SK-N-SH (cell line): ENCODE data around the gene GANAB. TPM values are rescaled to one million over a fixed set of nuclear protein-coding genes. Genes with fewer than 3 reads are reported as not detected.
A peak's percentile ranks its signal among the peaks of the same experiment; 100 is the strongest.

Source experiments
- CTCF ChIA-PET: fragments of 300-600, 350-600 bp; formaldehyde crosslinking; extraction: SDS; loops from one replicate; lab custom pipeline; 2021; lab: Yijun Ruan, JAX
- POLR2A ChIA-PET: fragments of 350-600 bp; sonication (Branson Sonifier 250); formaldehyde crosslinking; extraction: SDS; loops from one replicate; lab custom pipeline; 2020; ENCODE audit warnings: antibody characterized with exemption, inconsistent platforms; lab: Yijun Ruan, JAX
- DNase-seq: peaks from one replicate; pipeline ENCODE4 v3.0.0; 2012
- H2AFZ ChIP-seq: fragments of 200-600 bp; sonication (generic); 2 replicates; pipeline ENCODE4 v1.8.1; 2016; ENCODE audit warnings: antibody characterized with exemption, mild to moderate bottlenecking, low read depth
- H3F3A ChIP-seq: fragments of 200-600 bp; sonication (generic); replicated peaks from 2 replicates; pipeline ENCODE3; 2016; ENCODE audit warnings: antibody characterized with exemption, mild to moderate bottlenecking; ENCODE audit not compliant: insufficient read depth
- H3K27ac ChIP-seq, 2 experiments: fragments of 200-500 bp in 1 of 2; fragments of 200-600 bp in 1 of 2; sonication (Bioruptor generic) in 1 of 2; sonication (generic), shearing (Covaris generic) in 1 of 2; 2 replicates each; pipeline versions ENCODE4 v1.5.1 to v1.6.1; 2014 to 2016; ENCODE audit warnings: low read depth in 2 of 2, inconsistent platforms in 1 of 2, low read length in 1 of 2, mild to moderate bottlenecking in 1 of 2, mixed read lengths in 1 of 2
- H3K27me3 ChIP-seq: fragments of 200-600 bp; sonication (generic), shearing (Covaris generic); 2 replicates; pipeline ENCODE4 v1.6.1; 2016; ENCODE audit warnings: mixed run types; ENCODE audit not compliant: insufficient read depth
- H3K36me3 ChIP-seq, 2 experiments: fragments of 200-500 bp in 1 of 2; fragments of 200-600 bp in 1 of 2; sonication (Bioruptor generic) in 1 of 2; sonication (generic) in 1 of 2; replicated peaks in 1 of 2; 2 replicates each; pipeline versions ENCODE3 to v1.5.1; 2014 to 2016; ENCODE audit warnings: low read length in 1 of 2, mild to moderate bottlenecking in 1 of 2; ENCODE audit not compliant: insufficient read depth in 2 of 2, control insufficient read depth in 1 of 2
- H3K4me1 ChIP-seq, 2 experiments: fragments of 200-500 bp in 1 of 2; fragments of 200-600 bp in 1 of 2; sonication (Bioruptor generic) in 1 of 2; sonication (generic), shearing (Covaris generic) in 1 of 2; 2 replicates each; pipeline versions ENCODE4 v1.5.1 to v1.6.1; 2014 to 2016; ENCODE audit warnings: low read depth in 1 of 2, low read length in 1 of 2, mixed run types in 1 of 2; ENCODE audit not compliant: insufficient read depth in 2 of 2, control insufficient read depth in 1 of 2
- H3K4me2 ChIP-seq: fragments of 200-600 bp; sonication (generic), shearing (Covaris generic); 2 replicates; pipeline ENCODE4 v1.6.1; 2017; ENCODE audit warnings: mixed run types
- H3K4me3 ChIP-seq, 2 experiments: fragments of 200-500 bp in 1 of 2; fragments of 200-600 bp in 1 of 2; sonication (Bioruptor generic) in 1 of 2; sonication (generic), shearing (Covaris generic) in 1 of 2; 2 replicates each; pipeline versions ENCODE4 v1.5.1 to v1.8.1; 2014 to 2016; ENCODE audit warnings: low read depth in 2 of 2, inconsistent platforms in 1 of 2, low read length in 1 of 2, mild to moderate bottlenecking in 1 of 2, mixed read lengths in 1 of 2, moderate library complexity in 1 of 2
- H3K79me2 ChIP-seq: fragments of 200-600 bp; sonication (generic); 2 replicates; pipeline ENCODE4 v1.8.1; 2017; ENCODE audit warnings: mild to moderate bottlenecking; ENCODE audit not compliant: insufficient read depth
- H3K9ac ChIP-seq: fragments of 200-600 bp; sonication (generic); 2 replicates; pipeline ENCODE4 v1.6.1; 2017; ENCODE audit warnings: mixed run types
- H3K9me2 ChIP-seq: fragments of 200-600 bp; sonication (generic); 2 replicates; pipeline ENCODE4 v1.6.1; 2017; ENCODE audit warnings: mixed run types
- H3K9me3 ChIP-seq: fragments of 200-600 bp; sonication (generic); 2 replicates; pipeline ENCODE4 v1.6.1; 2017; ENCODE audit warnings: mixed run types, mild to moderate bottlenecking, moderate library complexity
- H4K20me1 ChIP-seq: fragments of 200-600 bp; sonication (generic); 2 replicates; pipeline ENCODE4 v1.6.1; 2017; ENCODE audit warnings: mild to moderate bottlenecking, mixed run types; ENCODE audit not compliant: insufficient read depth
- CHD2 ChIP-seq: fragments of 150-350 bp; IDR thresholded peaks from 2 replicates; pipeline ENCODE4 v1.6.1; 2018; ENCODE audit warnings: low read length; ENCODE audit not compliant: partially characterized antibody
- ELF1 ChIP-seq: IDR thresholded peaks from 2 replicates; pipeline ENCODE4 v1.4.0; 2012
- EP300 ChIP-seq, 2 experiments: IDR thresholded peaks; 2 replicates each; pipeline versions ENCODE4 v1.4.0 to v1.6.1; 2012; ENCODE audit warnings: borderline replicate concordance in 1 of 2, low read depth in 1 of 2, low read length in 1 of 2
- FOSL2 ChIP-seq: IDR thresholded peaks from 2 replicates; pipeline ENCODE4 v1.4.0; 2012; ENCODE audit warnings: low read depth, mild to moderate bottlenecking, moderate library complexity, borderline replicate concordance
- FOXM1 ChIP-seq: IDR thresholded peaks from 2 replicates; pipeline ENCODE4 v1.4.0; 2012; ENCODE audit warnings: low read depth, mild to moderate bottlenecking
- MXI1 ChIP-seq: IDR thresholded peaks from 2 replicates; pipeline ENCODE4 v1.6.1; 2012; ENCODE audit warnings: mild to moderate bottlenecking, low read depth, low read length, improper control_type of control experiment
- NFIC ChIP-seq: IDR thresholded peaks from 2 replicates; pipeline ENCODE4 v1.4.0; 2012; ENCODE audit warnings: borderline replicate concordance
- POLR2AphosphoS5 ChIP-seq: IDR thresholded peaks from 2 replicates; pipeline ENCODE4 v1.6.1; 2012; ENCODE audit warnings: low read depth, low read length
- RAD21 ChIP-seq: IDR thresholded peaks from 2 replicates; pipeline ENCODE4 v1.6.1; 2012; ENCODE audit warnings: mild to moderate bottlenecking, low read length
- RCOR1 ChIP-seq: fragments of 150-350 bp; IDR thresholded peaks from 2 replicates; pipeline ENCODE4 v1.6.1; 2017; ENCODE audit warnings: antibody characterized with exemption, low read length
- RFX5 ChIP-seq: IDR thresholded peaks from 2 replicates; pipeline ENCODE4 v1.6.1; 2012; ENCODE audit warnings: mild to moderate bottlenecking, improper control_type of control experiment, low read length
- SIN3A ChIP-seq: IDR thresholded peaks from 2 replicates; pipeline ENCODE4 v1.6.1; 2012; ENCODE audit warnings: low read depth, mild to moderate bottlenecking, low read length, moderate library complexity, borderline replicate concordance
- SMC3 ChIP-seq: IDR thresholded peaks from 2 replicates; pipeline ENCODE4 v1.6.1; 2012; ENCODE audit warnings: low read depth, low read length, improper control_type of control experiment
- TAF1 ChIP-seq: IDR thresholded peaks from 2 replicates; pipeline ENCODE4 v1.6.1; 2012; ENCODE audit warnings: low read depth, mild to moderate bottlenecking, low read length, moderate library complexity, borderline replicate concordance
- TCF12 ChIP-seq: IDR thresholded peaks from 2 replicates; pipeline ENCODE4 v1.4.0; 2012
- WGBS: methylation state at CpG from one replicate; pipeline ENCODE4 v1.1.6; 2017; ENCODE audit warnings: low lambda C conversion rate; 5-methylcytosine and 5-hydroxymethylcytosine counted together
- polyA plus RNA-seq, 3 experiments: library from polyadenylated mRNA; depleted of rRNA; stranded (reverse); fragments of >200 nt; gene quantifications; 2 replicates each; pipeline ENCODE4 v1.2.3, GENCODE V29; 2012
- TF ChIP-seq, protein P1 (sequence below): IDR thresholded peaks from 2 replicates; pipeline ENCODE4 v1.6.1; 2012; ENCODE audit warnings: mild to moderate bottlenecking, low read depth, low read length, moderate library complexity
- TF ChIP-seq, protein P2 (sequence below): IDR thresholded peaks from 2 replicates; pipeline ENCODE4 v1.4.0; 2012; ENCODE audit warnings: low read depth, borderline replicate concordance

GANAB gene
- polyA plus RNA-seq, 1 of the 3 experiments (the other 2 are of a cell fraction) = 275 TPM

DNA sequence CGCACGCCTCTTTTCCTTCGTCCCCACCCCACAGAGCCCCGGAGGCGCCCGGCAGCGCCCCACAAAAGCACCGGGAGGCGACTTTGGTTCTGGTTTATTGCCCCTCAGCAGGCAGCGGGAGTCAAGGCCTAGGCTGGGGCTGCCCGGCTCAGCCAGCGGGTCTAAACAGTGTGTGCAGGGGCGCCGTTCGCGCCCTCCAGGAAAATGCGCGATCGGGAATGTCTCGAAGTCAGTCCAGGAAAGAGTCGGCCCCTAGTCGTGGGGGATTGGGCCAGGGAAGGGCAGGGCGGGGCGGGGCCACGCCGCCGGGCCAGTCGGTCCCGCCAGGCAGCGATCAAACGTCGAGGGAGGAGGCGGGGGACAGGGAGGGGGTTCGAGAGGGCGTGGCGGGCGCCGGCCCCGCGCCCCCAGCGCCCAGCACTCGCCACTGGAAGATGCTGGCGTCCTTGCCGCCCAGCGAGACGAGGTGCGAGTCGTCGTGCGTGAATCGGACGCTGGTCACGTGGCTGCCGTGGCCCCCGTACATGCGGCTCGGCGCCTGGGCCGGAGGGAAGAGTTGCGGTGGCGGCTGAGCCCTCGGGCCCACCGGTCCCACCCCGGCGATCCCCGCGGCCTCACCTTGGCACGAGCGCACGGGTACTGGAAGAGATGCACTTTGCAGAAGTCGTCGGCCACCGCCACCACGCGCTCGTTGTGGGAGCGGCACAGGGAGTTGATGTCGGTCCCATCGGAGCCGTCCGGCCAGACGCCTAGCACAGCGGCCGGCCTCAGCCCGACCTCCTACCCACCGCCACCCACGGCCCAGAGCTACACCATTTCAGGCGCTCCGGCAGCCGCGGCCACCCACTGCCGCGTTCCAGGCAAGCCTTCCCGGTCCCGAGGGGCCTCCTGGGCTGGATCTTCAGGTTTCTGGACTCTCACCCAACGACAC is 44.0 kb downstream of the GANAB start:
- H3K4me1 ChIP-seq = peaks cover 12 to 23% of the 10 kb centered on the region in 2 experiments; a peak in 3 of 4 replicates
- peak overlapping the region; percentile 95; the same call in 1 of the 2 replicates for H3K4me2 ChIP-seq
- H2AFZ ChIP-seq = peak overlapping the region; percentile 75; the same call in 1 of the 2 replicates
- peaks cover 27 to 29% of the 10 kb centered on the region in 2 experiments for H3K36me3 ChIP-seq
- H3K4me3 ChIP-seq = peak overlapping the region; percentile 70 to 96; a peak in 3 of 4 replicates
- no peaks in the 10 kb centered on the region for H3K27me3 ChIP-seq
- peak overlapping the region; percentile 59; the same call in 1 of the 2 replicates for H3K9ac ChIP-seq
- 68% methylated on average over 70 of the region's 96 CpGs for WGBS
- H3K9me3 ChIP-seq = no peaks in the 10 kb centered on the region
- CTCF ChIA-PET = interaction anchor here (1.9 to 3.2 kb wide), 3 partner anchors 10 kb away, joined by 11 to 23 read pairs (median 18); partner anchors contain the start of genes EML3, ROM1 and TUT1
- peaks cover 41% of the 10 kb centered on the region for H3K79me2 ChIP-seq
- TF ChIP-seq SIN3A (no peak), MXI1 (0 out of 2 replicates have a peak, but pooled peaks have one; percentile 16), FOXM1 (no peak)
- TF ChIP-seq, protein P1, sequence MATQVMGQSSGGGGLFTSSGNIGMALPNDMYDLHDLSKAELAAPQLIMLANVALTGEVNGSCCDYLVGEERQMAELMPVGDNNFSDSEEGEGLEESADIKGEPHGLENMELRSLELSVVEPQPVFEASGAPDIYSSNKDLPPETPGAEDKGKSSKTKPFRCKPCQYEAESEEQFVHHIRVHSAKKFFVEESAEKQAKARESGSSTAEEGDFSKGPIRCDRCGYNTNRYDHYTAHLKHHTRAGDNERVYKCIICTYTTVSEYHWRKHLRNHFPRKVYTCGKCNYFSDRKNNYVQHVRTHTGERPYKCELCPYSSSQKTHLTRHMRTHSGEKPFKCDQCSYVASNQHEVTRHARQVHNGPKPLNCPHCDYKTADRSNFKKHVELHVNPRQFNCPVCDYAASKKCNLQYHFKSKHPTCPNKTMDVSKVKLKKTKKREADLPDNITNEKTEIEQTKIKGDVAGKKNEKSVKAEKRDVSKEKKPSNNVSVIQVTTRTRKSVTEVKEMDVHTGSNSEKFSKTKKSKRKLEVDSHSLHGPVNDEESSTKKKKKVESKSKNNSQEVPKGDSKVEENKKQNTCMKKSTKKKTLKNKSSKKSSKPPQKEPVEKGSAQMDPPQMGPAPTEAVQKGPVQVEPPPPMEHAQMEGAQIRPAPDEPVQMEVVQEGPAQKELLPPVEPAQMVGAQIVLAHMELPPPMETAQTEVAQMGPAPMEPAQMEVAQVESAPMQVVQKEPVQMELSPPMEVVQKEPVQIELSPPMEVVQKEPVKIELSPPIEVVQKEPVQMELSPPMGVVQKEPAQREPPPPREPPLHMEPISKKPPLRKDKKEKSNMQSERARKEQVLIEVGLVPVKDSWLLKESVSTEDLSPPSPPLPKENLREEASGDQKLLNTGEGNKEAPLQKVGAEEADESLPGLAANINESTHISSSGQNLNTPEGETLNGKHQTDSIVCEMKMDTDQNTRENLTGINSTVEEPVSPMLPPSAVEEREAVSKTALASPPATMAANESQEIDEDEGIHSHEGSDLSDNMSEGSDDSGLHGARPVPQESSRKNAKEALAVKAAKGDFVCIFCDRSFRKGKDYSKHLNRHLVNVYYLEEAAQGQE = no peak
- TF ChIP-seq, all 33 proteins: peak for 1
- no peaks in the 10 kb centered on the region for H3K9me2 ChIP-seq
- H4K20me1 ChIP-seq = no peaks in the 10 kb centered on the region
- POLR2A ChIA-PET = interaction anchor here (0.6 to 4.2 kb wide), 12 partner anchors 8 to 239 kb away, joined by 3 to 59 read pairs (median 5); partner anchors contain the start of genes B3GAT3, C11orf98, CSKMT and EEF1G
- H3K27ac ChIP-seq = peak overlapping the region; percentile 82 to 87; a peak in 3 of 4 replicates
- peak; percentile 87 for DNase-seq
- peaks cover 11% of the 10 kb centered on the region for H3F3A ChIP-seq

DNA sequence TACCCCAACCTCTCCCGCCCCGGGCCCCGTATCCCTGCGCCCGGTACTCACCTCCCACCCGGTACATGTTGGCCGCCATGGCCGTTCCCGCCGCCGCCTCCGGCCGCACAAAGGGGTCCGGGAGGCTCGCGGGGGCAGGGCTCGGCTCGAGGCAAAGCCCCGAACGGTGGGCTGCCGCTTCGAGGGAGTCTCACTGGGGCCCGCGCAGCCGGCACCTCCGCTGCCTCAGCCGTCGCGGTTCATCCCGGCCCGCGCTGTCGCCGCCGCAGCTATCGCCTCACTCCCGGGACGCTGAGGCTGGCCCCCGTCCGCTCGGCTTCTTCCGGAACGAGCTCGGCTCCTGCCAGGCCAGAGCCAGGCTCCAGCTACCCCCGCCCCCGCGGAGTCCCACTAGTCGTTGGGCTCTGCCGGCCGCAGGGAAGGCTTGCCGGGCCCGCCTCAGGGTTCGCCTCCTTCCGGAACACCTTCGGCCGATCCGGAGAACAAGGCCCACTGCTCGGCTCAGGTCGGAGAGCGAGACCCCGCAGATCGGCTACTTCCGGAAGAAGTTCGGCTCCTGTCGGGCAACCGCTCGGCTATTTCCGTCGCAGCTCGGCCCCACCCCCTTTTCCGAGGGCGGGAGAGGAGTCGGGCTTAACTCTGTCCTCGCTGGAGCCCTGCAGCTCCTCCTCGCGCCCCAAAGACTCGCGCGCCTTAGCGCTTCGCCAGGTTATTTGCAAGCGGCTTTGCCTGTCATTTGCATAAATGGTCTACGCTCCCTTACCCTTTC is 44.9 kb downstream of the GANAB start, which contains the start of gene MTA2:
MTA2 (minus strand) TSS at position 494 of the 769 bp plus-strand sequence; CDS start at position 79, 415 bp downstream.
- Histone ChIP-seq H3K27ac (peak within 1 kb of the TSS; percentile 87 to 93), H3K9ac (peak within 1 kb of the TSS; percentile 99), H3K36me3 (peaks cover 34 to 35% of the 10 kb centered on the region in 2 experiments), H3K4me3 (peak within 1 kb of the TSS; percentile 70 to 96), H3K79me2 (peaks cover 50% of the 10 kb centered on the region), H3K9me2 (no peaks in the 10 kb centered on the region), H3K4me1 (peaks cover 12 to 23% of the 10 kb centered on the region in 2 experiments; a peak in 3 of 4 replicates), H3K9me3 (no peaks in the 10 kb centered on the region), H3F3A (peaks cover 18% of the 10 kb centered on the region), H3K27me3 (no peaks in the 10 kb centered on the region), H4K20me1 (no peaks in the 10 kb centered on the region), H3K4me2 (peak within 1 kb of the TSS; percentile 95), H2AFZ (peak within 1 kb of the TSS; percentile 75; the same call in 1 of the 2 replicates)
- WGBS = under 1% methylated on average over 26 of the region's 83 CpGs
- POLR2A ChIA-PET = interaction anchor here (0.6 to 4.2 kb wide), 12 partner anchors 9 to 240 kb away, joined by 3 to 59 read pairs (median 5); partner anchors contain the start of genes B3GAT3, C11orf98, CSKMT and EEF1G
- CTCF ChIA-PET = interaction anchor here (0.6 to 3.2 kb wide), 3 partner anchors 9 to 396 kb away, joined by 3 to 23 read pairs (median 11); partner anchors contain the start of genes EML3, ROM1 and TUT1
- peak; percentile 97 for DNase-seq
- TF ChIP-seq SMC3 = no peak
- TF ChIP-seq RAD21 = no peak
- TF ChIP-seq, protein P2, sequence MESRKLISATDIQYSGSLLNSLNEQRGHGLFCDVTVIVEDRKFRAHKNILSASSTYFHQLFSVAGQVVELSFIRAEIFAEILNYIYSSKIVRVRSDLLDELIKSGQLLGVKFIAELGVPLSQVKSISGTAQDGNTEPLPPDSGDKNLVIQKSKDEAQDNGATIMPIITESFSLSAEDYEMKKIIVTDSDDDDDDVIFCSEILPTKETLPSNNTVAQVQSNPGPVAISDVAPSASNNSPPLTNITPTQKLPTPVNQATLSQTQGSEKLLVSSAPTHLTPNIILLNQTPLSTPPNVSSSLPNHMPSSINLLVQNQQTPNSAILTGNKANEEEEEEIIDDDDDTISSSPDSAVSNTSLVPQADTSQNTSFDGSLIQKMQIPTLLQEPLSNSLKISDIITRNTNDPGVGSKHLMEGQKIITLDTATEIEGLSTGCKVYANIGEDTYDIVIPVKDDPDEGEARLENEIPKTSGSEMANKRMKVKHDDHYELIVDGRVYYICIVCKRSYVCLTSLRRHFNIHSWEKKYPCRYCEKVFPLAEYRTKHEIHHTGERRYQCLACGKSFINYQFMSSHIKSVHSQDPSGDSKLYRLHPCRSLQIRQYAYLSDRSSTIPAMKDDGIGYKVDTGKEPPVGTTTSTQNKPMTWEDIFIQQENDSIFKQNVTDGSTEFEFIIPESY = 0 out of 2 replicates have a peak, but pooled peaks have one; percentile 17
- TF ChIP-seq MXI1 = peak; percentile 51
- TF ChIP-seq RCOR1 = no peak
- TF ChIP-seq TCF12 = no peak
- no peak for TF ChIP-seq SIN3A
- peak; percentile 81 for TF ChIP-seq POLR2AphosphoS5
- TF ChIP-seq TAF1 = peak; percentile 10; the same call in 1 of the 2 replicates
- peak; percentile 27 for TF ChIP-seq CHD2
- TF ChIP-seq RFX5 = no peak
- TF ChIP-seq ELF1 = peak; percentile 5; the same call in 1 of the 2 replicates
- TF ChIP-seq FOSL2 = no peak
- no peak for TF ChIP-seq EP300 (IDR thresholded peaks at IDR 0.05; ENCODE audit: borderline replicate concordance in 1 of 2, low read depth in 1 of 2, low read length in 1 of 2)
- TF ChIP-seq NFIC = no peak
